WTC11 (cell line): ENCODE data around the gene MAGI2. TPM values are rescaled to one million over a fixed set of nuclear protein-coding genes. Genes with fewer than 3 reads are reported as not detected.

Experiments
- ATAC-seq: fragments of 200-7000 bp; cut with Tn5 transposase; 2 replicates; pipeline ENCODE4 v1.10.0; 2021; ENCODE audit warnings: mild to moderate bottlenecking, moderate library complexity
- CTCF ChIA-PET: fragments of 300-600 bp; sonication (Branson Sonifier 250); formaldehyde crosslinking; loops from one replicate; lab custom pipeline; 2021; ENCODE audit warnings: antibody characterized with exemption; lab: Charles Lee
- POLR2A ChIA-PET: fragments of 350-600 bp; sonication (Branson Sonifier 250); formaldehyde crosslinking; loops from one replicate; lab custom pipeline; 2021; ENCODE audit warnings: antibody characterized with exemption; lab: Charles Lee
- DNase-seq: peaks from one replicate; pipeline ENCODE4 v3.0.0; 2021; ENCODE audit warnings: low spot score
- H3K27ac Mint-ChIP-seq: 2 replicates; pipeline ENCODE4 v1.8.0; 2021; ENCODE audit warnings: mixed read lengths
- H3K27me3 Mint-ChIP-seq: 2 replicates; pipeline ENCODE4 v1.8.0; 2021; ENCODE audit warnings: low read depth, mild to moderate bottlenecking, moderate library complexity, mixed read lengths
- H3K36me3 Mint-ChIP-seq: 2 replicates; pipeline ENCODE4 v1.8.0; 2021; ENCODE audit warnings: mixed read lengths
- H3K4me1 Mint-ChIP-seq: 2 replicates; pipeline ENCODE4 v1.8.0; 2022; ENCODE audit warnings: mixed read lengths
- H3K4me3 Mint-ChIP-seq: 2 replicates; pipeline ENCODE4 v1.8.0; 2021; ENCODE audit warnings: mild to moderate bottlenecking, moderate library complexity, mixed read lengths
- H3K9me3 Mint-ChIP-seq: 2 replicates; pipeline ENCODE4 v1.8.0; 2021; ENCODE audit warnings: mixed read lengths
- CREM ChIP-seq: sonication (generic); formaldehyde crosslinking; IDR thresholded peaks from 2 replicates; pipeline ENCODE4 v1.8.1; 2022; ENCODE audit warnings: mild to moderate bottlenecking, missing genetic modification reagents, moderate library complexity
- ETV6 ChIP-seq: sonication (generic); formaldehyde crosslinking; IDR thresholded peaks from 2 replicates; pipeline ENCODE4 v1.8.1; 2022; ENCODE audit warnings: mild to moderate bottlenecking, missing genetic modification reagents
- FOXP1 ChIP-seq: sonication (generic); formaldehyde crosslinking; IDR thresholded peaks from 2 replicates; pipeline ENCODE4 v1.8.0; 2022; ENCODE audit warnings: missing genetic modification reagents, mild to moderate bottlenecking, moderate library complexity, borderline replicate concordance
- GABPB1 ChIP-seq: sonication (generic); formaldehyde crosslinking; IDR thresholded peaks from 2 replicates; pipeline ENCODE4 v1.8.1; 2023; ENCODE audit warnings: mild to moderate bottlenecking, missing genetic modification reagents
- HMGA2 ChIP-seq: fragments of 250-450 bp; sonication (Bioruptor Pico); IDR thresholded peaks from 2 replicates; pipeline ENCODE4 v1.4.0; 2021; ENCODE audit warnings: mild to moderate bottlenecking, moderate library complexity
- NFATC4 ChIP-seq: fragments of 250-450 bp; sonication (Bioruptor Pico); IDR thresholded peaks from 2 replicates; pipeline ENCODE4 v1.9.0; 2021; ENCODE audit warnings: mild to moderate bottlenecking
- NFYB ChIP-seq: sonication (generic); formaldehyde crosslinking; conservative IDR thresholded peaks from 2 replicates; pipeline ENCODE4 v1.8.0; 2022; ENCODE audit warnings: low read depth, missing genetic modification reagents
- NR2C2 ChIP-seq: sonication (generic); formaldehyde crosslinking; IDR thresholded peaks from 2 replicates; pipeline ENCODE4 v1.8.0; 2022; ENCODE audit warnings: mild to moderate bottlenecking, missing genetic modification reagents
- RELA ChIP-seq: sonication (generic); formaldehyde crosslinking; IDR thresholded peaks from 2 replicates; pipeline ENCODE4 v1.8.1; 2022; ENCODE audit warnings: missing genetic modification reagents, mild to moderate bottlenecking, borderline replicate concordance
- SOX15 ChIP-seq: fragments of 250-450 bp; sonication (Bioruptor Pico); IDR thresholded peaks from 2 replicates; pipeline ENCODE4 v1.9.0; 2021; ENCODE audit warnings: mild to moderate bottlenecking
- ZNF138 ChIP-seq: sonication (generic); formaldehyde crosslinking; conservative IDR thresholded peaks from 2 replicates; pipeline ENCODE4 v1.8.1; 2022; ENCODE audit warnings: mild to moderate bottlenecking, moderate library complexity, missing genetic modification reagents
- ZNF423 ChIP-seq: fragments of 250-450 bp; sonication (Bioruptor Pico); IDR thresholded peaks from 2 replicates; pipeline ENCODE4 v2.1.2; 2022; ENCODE audit warnings: mild to moderate bottlenecking, moderate library complexity
- total RNA-seq: library from RNA; stranded (reverse); gene quantifications from 3 replicates; pipeline ENCODE4 v1.2.3, GENCODE V29; 2021
- TF ChIP-seq, protein P1 (sequence below): sonication (generic); formaldehyde crosslinking; IDR thresholded peaks from 2 replicates; pipeline ENCODE4 v1.8.0; 2023; ENCODE audit warnings: mild to moderate bottlenecking, missing genetic modification reagents
- TF ChIP-seq, protein P2 (sequence below): fragments of 250-450 bp; sonication (Bioruptor Pico); IDR thresholded peaks from 2 replicates; pipeline ENCODE4 v1.9.0; 2021; ENCODE audit warnings: mild to moderate bottlenecking
- TF ChIP-seq, protein P3 (sequence below): fragments of 250-450 bp; sonication (Bioruptor Pico); IDR thresholded peaks from 2 replicates; pipeline ENCODE4 v1.9.0; 2021; ENCODE audit warnings: moderate library complexity, mild to moderate bottlenecking, inconsistent platforms, borderline replicate concordance
- TF ChIP-seq, protein P4 (sequence below): sonication (generic); formaldehyde crosslinking; conservative IDR thresholded peaks from 2 replicates; pipeline ENCODE4 v1.8.1; 2022; ENCODE audit warnings: mild to moderate bottlenecking, missing genetic modification reagents
- TF ChIP-seq, protein P5 (sequence below): sonication (generic); formaldehyde crosslinking; IDR thresholded peaks from 2 replicates; pipeline ENCODE4 v1.8.1; 2023; ENCODE audit warnings: mild to moderate bottlenecking, missing genetic modification reagents, moderate library complexity
- TF ChIP-seq, protein P6 (sequence below): sonication (generic); formaldehyde crosslinking; IDR thresholded peaks from 2 replicates; pipeline ENCODE4 v1.8.1; 2022; ENCODE audit warnings: missing genetic modification reagents, borderline replicate concordance

Gene MAGI2
- total RNA-seq, 1 experiment from 2014 or later: 26.6 TPM

DNA sequence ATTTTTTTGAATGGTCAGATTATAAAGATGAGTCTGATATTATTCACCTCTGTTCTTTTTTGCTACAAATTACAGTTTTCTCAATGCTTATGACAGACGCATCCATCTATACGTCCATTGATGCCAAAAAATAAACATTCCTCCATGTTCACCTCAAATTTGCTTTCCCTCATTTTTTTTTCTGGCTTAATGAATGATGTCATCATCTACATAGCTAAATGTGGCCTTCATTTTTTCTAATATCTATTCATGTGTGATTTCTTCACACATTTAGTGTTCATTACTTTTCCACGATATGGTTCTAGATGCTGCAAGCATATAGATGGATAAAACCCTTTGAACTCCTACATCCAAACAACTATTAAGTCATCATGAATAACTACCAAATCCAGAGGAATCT is 163.1 kb downstream of the MAGI2 start:
- Mint-ChIP-seq H3K36me3 (no peaks in the 10 kb centered on the region), H3K9me3 (no peaks in the 10 kb centered on the region), H3K4me1 (peaks cover 4% of the 10 kb centered on the region; the same call in 1 of the 2 replicates), H3K27ac (no peak overlapping the region), H3K27me3 (no peaks in the 10 kb centered on the region), H3K4me3 (no peak overlapping the region)
- ATAC-seq (no peak), DNase-seq (no peak)
- ChIA-PET POLR2A (no interaction called here), CTCF (no interaction called here)
- no peak for TF ChIP-seq GABPB1 (CRISPR knock-in tag)
- TF ChIP-seq HMGA2 (CRISPR knock-in tag): no peak
- no peak for TF ChIP-seq RELA (CRISPR knock-in tag)
- TF ChIP-seq, protein P1, sequence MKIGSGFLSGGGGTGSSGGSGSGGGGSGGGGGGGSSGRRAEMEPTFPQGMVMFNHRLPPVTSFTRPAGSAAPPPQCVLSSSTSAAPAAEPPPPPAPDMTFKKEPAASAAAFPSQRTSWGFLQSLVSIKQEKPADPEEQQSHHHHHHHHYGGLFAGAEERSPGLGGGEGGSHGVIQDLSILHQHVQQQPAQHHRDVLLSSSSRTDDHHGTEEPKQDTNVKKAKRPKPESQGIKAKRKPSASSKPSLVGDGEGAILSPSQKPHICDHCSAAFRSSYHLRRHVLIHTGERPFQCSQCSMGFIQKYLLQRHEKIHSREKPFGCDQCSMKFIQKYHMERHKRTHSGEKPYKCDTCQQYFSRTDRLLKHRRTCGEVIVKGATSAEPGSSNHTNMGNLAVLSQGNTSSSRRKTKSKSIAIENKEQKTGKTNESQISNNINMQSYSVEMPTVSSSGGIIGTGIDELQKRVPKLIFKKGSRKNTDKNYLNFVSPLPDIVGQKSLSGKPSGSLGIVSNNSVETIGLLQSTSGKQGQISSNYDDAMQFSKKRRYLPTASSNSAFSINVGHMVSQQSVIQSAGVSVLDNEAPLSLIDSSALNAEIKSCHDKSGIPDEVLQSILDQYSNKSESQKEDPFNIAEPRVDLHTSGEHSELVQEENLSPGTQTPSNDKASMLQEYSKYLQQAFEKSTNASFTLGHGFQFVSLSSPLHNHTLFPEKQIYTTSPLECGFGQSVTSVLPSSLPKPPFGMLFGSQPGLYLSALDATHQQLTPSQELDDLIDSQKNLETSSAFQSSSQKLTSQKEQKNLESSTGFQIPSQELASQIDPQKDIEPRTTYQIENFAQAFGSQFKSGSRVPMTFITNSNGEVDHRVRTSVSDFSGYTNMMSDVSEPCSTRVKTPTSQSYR (CRISPR knock-in tag): no peak
- TF ChIP-seq, protein P2, sequence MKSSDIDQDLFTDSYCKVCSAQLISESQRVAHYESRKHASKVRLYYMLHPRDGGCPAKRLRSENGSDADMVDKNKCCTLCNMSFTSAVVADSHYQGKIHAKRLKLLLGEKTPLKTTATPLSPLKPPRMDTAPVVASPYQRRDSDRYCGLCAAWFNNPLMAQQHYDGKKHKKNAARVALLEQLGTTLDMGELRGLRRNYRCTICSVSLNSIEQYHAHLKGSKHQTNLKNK (CRISPR knock-in tag): no peak
- no peak for TF ChIP-seq NR2C2 (CRISPR knock-in tag)
- TF ChIP-seq, protein P3, sequence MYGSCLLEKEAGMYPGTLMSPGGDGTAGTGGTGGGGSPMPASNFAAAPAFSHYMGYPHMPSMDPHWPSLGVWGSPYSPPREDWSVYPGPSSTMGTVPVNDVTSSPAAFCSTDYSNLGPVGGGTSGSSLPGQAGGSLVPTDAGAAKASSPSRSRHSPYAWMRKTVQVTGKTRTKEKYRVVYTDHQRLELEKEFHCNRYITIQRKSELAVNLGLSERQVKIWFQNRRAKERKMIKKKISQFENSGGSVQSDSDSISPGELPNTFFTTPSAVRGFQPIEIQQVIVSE (CRISPR knock-in tag): no peak
- TF ChIP-seq ZNF138: no peak
- TF ChIP-seq FOXP1 (CRISPR knock-in tag): no peak
- no peak for TF ChIP-seq CREM
- no peak for TF ChIP-seq ZNF423
- TF ChIP-seq NFATC4 (CRISPR knock-in tag): no peak

DNA sequence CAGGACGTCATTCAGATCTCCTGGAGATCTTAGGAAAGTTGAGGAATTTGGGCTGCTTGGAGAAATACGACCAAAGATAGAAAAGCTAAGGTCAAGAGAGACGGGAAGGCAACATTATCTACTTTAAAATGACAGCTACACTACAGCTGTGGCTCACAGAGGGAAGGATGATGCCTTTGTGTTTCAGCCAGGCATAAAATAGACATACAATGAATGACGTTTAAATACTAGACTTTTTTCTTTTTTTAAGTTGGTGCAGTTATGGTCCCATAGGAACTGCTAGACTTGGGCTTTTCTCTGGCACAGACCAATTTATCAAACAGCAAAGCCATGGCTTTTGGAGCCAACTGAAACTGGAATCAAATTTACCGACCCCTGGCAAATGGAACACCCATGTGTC is 164.8 kb downstream of the MAGI2 start:
- Mint-ChIP-seq H3K4me3 (no peak overlapping the region), H3K27ac (no peak overlapping the region), H3K36me3 (no peaks in the 10 kb centered on the region), H3K27me3 (no peaks in the 10 kb centered on the region), H3K9me3 (no peaks in the 10 kb centered on the region)
- ChIA-PET CTCF (interaction anchor here (1.9 kb wide), 1 partner anchor 10 kb away, joined by 8 read pairs; no protein-coding TSS in a partner anchor), POLR2A (no interaction called here)
- ATAC-seq: no peak
- no peak for DNase-seq
- TF ChIP-seq GABPB1 (CRISPR knock-in tag) (no peak), SOX15 (CRISPR knock-in tag) (no peak), NFYB (CRISPR knock-in tag) (no peak), ETV6 (no peak)
- TF ChIP-seq, protein P4, sequence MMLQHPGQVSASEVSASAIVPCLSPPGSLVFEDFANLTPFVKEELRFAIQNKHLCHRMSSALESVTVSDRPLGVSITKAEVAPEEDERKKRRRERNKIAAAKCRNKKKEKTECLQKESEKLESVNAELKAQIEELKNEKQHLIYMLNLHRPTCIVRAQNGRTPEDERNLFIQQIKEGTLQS (CRISPR knock-in tag): no peak
- TF ChIP-seq, protein P5, sequence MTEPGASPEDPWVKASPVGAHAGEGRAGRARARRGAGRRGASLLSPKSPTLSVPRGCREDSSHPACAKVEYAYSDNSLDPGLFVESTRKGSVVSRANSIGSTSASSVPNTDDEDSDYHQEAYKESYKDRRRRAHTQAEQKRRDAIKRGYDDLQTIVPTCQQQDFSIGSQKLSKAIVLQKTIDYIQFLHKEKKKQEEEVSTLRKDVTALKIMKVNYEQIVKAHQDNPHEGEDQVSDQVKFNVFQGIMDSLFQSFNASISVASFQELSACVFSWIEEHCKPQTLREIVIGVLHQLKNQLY: no peak
- TF ChIP-seq, protein P6, sequence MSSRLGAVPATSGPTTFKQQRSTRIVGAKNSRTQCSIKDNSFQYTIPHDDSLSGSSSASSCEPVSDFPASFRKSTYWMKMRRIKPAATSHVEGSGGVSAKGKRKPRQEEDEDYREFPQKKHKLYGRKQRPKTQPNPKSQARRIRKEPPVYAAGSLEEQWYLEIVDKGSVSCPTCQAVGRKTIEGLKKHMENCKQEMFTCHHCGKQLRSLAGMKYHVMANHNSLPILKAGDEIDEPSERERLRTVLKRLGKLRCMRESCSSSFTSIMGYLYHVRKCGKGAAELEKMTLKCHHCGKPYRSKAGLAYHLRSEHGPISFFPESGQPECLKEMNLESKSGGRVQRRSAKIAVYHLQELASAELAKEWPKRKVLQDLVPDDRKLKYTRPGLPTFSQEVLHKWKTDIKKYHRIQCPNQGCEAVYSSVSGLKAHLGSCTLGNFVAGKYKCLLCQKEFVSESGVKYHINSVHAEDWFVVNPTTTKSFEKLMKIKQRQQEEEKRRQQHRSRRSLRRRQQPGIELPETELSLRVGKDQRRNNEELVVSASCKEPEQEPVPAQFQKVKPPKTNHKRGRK (CRISPR knock-in tag): no peak
- TF ChIP-seq, all 79 proteins: peak for 0
- H3K4me1 Mint-ChIP-seq: no peaks in the 10 kb centered on the region
